Duodenal mucosa (tissue), 2 donors: Measurements from ENCODE around the gene CCNYL1.

ENCODE experiments used
- H3K27ac ChIP-seq: one replicate; pipeline ENCODE4 v1.7.0; 2013; ENCODE audit warnings: low read depth, low read length
- H3K27me3 ChIP-seq, 2 donors: one replicate each; pipeline ENCODE4 v1.7.0; 2013; ENCODE audit warnings: low read length in 2 of 2, control low read depth in 1 of 2; ENCODE audit not compliant: insufficient read depth in 2 of 2, control insufficient read depth in 1 of 2
- H3K36me3 ChIP-seq, 2 donors: one replicate each; pipeline ENCODE4 v1.7.0; 2013; ENCODE audit warnings: low read length in 2 of 2, control low read depth in 1 of 2; ENCODE audit not compliant: insufficient read depth in 2 of 2, control insufficient read depth in 1 of 2
- H3K4me1 ChIP-seq, 2 donors: one replicate each; pipeline ENCODE4 v1.7.0; 2013; ENCODE audit warnings: low read length in 2 of 2, control low read depth in 1 of 2; ENCODE audit not compliant: insufficient read depth in 2 of 2, control insufficient read depth in 1 of 2
- H3K4me3 ChIP-seq, 2 donors: one replicate each; pipeline ENCODE4 v1.7.0; 2013; ENCODE audit warnings: low read length in 2 of 2, low read depth in 1 of 2
- H3K9ac ChIP-seq, 2 donors: one replicate each; pipeline ENCODE4 v1.7.0; 2013; ENCODE audit warnings: low read length in 2 of 2, low read depth in 1 of 2
- H3K9me3 ChIP-seq, 2 donors: one replicate each; pipeline ENCODE4 v1.7.0; 2013; ENCODE audit warnings: low read length in 2 of 2, control low read depth in 1 of 2; ENCODE audit not compliant: control insufficient read depth in 1 of 2

The CCNYL1 gene

GRCh38 chr2:207710814-207711740, at the start of gene CCNYL1:
Gene CCNYL1, plus strand, starts transcription at chr2:207711640. Its CDS starts 257 bp downstream, at chr2:207711897.
- Histone ChIP-seq H3K4me3 (peak within 1 kb of the TSS; percentile 85 to 95), H3K36me3 (peaks cover 0 to 4% of the 10 kb centered on the region in 2 donors), H3K27me3 (no peaks in the 10 kb centered on the region), H3K27ac (peak within 1 kb of the TSS; percentile 91), H3K9ac (peak within 1 kb of the TSS; percentile 78 to 89), H3K9me3 (no peaks in the 10 kb centered on the region), H3K4me1 (peaks cover 6 to 16% of the 10 kb centered on the region in 2 donors)

- Histone ChIP-seq H3K9me3 (no peaks in the 10 kb centered on the region), H3K9ac (no peak overlapping the region), H3K27ac (no peak overlapping the region), H3K27me3 (no peaks in the 10 kb centered on the region), H3K36me3 (no peaks in the 10 kb centered on the region), H3K4me1 (no peaks in the 10 kb centered on the region), H3K4me3 (no peak overlapping the region)
Measured at GRCh38 chr2:207662203-207662602, 49.2 kb upstream of the CCNYL1 start.

GRCh38 chr2:207663870-207664545, 47.4 kb upstream of the CCNYL1 start:
- Histone ChIP-seq H3K36me3 (no peaks in the 10 kb centered on the region), H3K4me3 (no peak overlapping the region), H3K27me3 (no peaks in the 10 kb centered on the region), H3K27ac (no peak overlapping the region), H3K9me3 (no peaks in the 10 kb centered on the region), H3K9ac (no peak overlapping the region), H3K4me1 (no peaks in the 10 kb centered on the region)

GRCh38 chr2:207670887-207671286, 40.6 kb upstream of the CCNYL1 start:
- no peak overlapping the region for H3K27ac ChIP-seq
- H3K4me3 ChIP-seq = no peak overlapping the region
- H3K36me3 ChIP-seq = no peaks in the 10 kb centered on the region

GRCh38 chr2:207673431-207673830, 38.0 kb upstream of the CCNYL1 start:
- no peak overlapping the region for H3K9ac ChIP-seq
- no peak overlapping the region for H3K4me3 ChIP-seq
- H3K36me3 ChIP-seq = no peaks in the 10 kb centered on the region
- H3K4me1 ChIP-seq = no peaks in the 10 kb centered on the region
- no peaks in the 10 kb centered on the region for H3K27me3 ChIP-seq
- H3K27ac ChIP-seq = no peak overlapping the region
- H3K9me3 ChIP-seq = no peaks in the 10 kb centered on the region

More at GRCh38 chr2:207670887-207671286, 40.6 kb upstream of the CCNYL1 start:
- H3K9ac ChIP-seq = no peak overlapping the region
- H3K4me1 ChIP-seq = no peaks in the 10 kb centered on the region
- H3K9me3 ChIP-seq = no peaks in the 10 kb centered on the region
- H3K27me3 ChIP-seq = no peaks in the 10 kb centered on the region

GRCh38 chr2:207674266-207674774, 37.1 kb upstream of the CCNYL1 start:
- Histone ChIP-seq H3K4me1 (no peaks in the 10 kb centered on the region), H3K9me3 (no peaks in the 10 kb centered on the region), H3K36me3 (no peaks in the 10 kb centered on the region), H3K9ac (no peak overlapping the region), H3K27me3 (no peaks in the 10 kb centered on the region), H3K27ac (no peak overlapping the region), H3K4me3 (no peak overlapping the region)

GRCh38 chr2:207674826-207675225, 36.6 kb upstream of the CCNYL1 start:
- Histone ChIP-seq H3K27ac (no peak overlapping the region), H3K9me3 (no peaks in the 10 kb centered on the region), H3K27me3 (no peaks in the 10 kb centered on the region), H3K4me1 (no peaks in the 10 kb centered on the region), H3K9ac (no peak overlapping the region), H3K4me3 (no peak overlapping the region), H3K36me3 (no peaks in the 10 kb centered on the region)

DNA sequence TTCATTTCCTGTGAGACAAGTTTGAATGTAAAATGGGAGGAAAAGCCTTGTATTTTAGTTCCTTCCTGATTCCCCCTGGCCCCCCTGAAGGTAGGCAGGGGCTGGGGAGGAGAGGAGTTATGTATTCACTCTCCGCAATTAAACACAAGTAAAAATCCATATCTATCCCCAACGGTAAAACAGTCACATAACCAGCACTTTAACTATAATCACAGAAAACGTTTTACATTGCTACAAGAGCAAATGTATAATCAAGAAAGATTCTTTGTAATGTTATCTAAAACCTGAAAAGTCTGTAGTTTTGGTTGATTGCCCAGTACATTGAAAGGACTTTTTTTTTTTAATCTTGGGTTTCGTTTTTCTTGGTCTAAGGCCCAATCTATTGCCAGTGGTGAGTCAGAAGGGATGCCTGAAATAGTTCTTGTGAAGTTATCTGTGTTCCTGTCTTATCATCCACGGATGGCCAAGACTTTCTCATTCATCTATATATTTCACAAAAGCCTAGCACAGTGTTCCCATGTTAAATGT, 34.5 kb upstream of the CCNYL1 start:
- Histone ChIP-seq H3K4me1 (no peaks in the 10 kb centered on the region), H3K9me3 (no peaks in the 10 kb centered on the region), H3K36me3 (no peaks in the 10 kb centered on the region), H3K27ac (no peak overlapping the region), H3K9ac (no peak overlapping the region), H3K27me3 (no peaks in the 10 kb centered on the region), H3K4me3 (no peak overlapping the region)

DNA sequence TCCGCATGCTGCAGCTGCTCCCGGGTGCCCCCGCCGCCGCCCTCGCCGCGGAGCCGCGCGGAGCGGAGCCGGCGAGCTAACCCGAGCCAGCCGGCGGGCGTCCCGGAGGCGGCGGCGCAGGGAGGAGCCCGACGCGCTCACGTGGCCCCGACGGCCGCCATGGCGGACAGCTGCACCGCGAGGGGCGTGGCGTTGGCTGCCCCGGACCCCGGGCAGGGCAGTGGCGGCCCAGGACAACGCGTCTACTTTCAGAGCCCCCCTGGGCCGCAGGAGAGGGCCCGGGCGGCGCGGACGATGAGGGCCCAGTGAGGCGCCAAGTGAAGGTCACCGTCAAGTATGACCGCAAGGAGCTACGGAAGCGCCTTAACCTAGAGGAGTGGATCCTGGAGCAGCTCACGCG, 30.0 kb upstream of the CCNYL1 start:
- no peaks in the 10 kb centered on the region for H3K9me3 ChIP-seq
- H3K27ac ChIP-seq = no peak overlapping the region
- peak overlapping the region in 1 of 2 donors; percentile 36 for H3K4me3 ChIP-seq
- no peaks in the 10 kb centered on the region for H3K27me3 ChIP-seq
- no peaks in the 10 kb centered on the region for H3K36me3 ChIP-seq
- no peak overlapping the region for H3K9ac ChIP-seq
- H3K4me1 ChIP-seq = peaks cover 9 to 13% of the 10 kb centered on the region in 2 donors

- no peaks in the 10 kb centered on the region for H3K36me3 ChIP-seq
- H3K9me3 ChIP-seq = no peaks in the 10 kb centered on the region
- H3K27ac ChIP-seq = no peak overlapping the region
- H3K4me1 ChIP-seq = peaks cover 9 to 13% of the 10 kb centered on the region in 2 donors
- H3K27me3 ChIP-seq = no peaks in the 10 kb centered on the region
- H3K9ac ChIP-seq = no peak overlapping the region
- no peak overlapping the region for H3K4me3 ChIP-seq
Measured at GRCh38 chr2:207682557-207682956, 28.9 kb upstream of the CCNYL1 start.
